SU-DHL-6 (cell line): Measurements from ENCODE around the gene ATPAF1.
"Not testable (repeated sequence)": the region's sequence is repeated elsewhere in the genome, so short reads cannot be mapped to it uniquely, and the experiment has no call there.

Experiments
- EZH2phosphoT487 ChIP-seq: fragments of 200-600 bp; sonication (generic), shearing (Covaris generic); conservative IDR thresholded peaks from 2 replicates; pipeline ENCODE4 v1.6.1; 2018; ENCODE audit warnings: mild to moderate bottlenecking, antibody characterized with exemption, low read length, moderate library complexity, mixed read lengths
- TF ChIP-seq, protein P1 (sequence below): fragments of 200-600 bp; sonication (generic); IDR thresholded peaks from one replicate; pipeline ENCODE4 v1.5.1; 2017; ENCODE audit warnings: antibody characterized with exemption, mild to moderate bottlenecking, low read length, moderate library complexity; ENCODE audit not compliant: insufficient read depth, poor library complexity, severe bottlenecking

DNA sequence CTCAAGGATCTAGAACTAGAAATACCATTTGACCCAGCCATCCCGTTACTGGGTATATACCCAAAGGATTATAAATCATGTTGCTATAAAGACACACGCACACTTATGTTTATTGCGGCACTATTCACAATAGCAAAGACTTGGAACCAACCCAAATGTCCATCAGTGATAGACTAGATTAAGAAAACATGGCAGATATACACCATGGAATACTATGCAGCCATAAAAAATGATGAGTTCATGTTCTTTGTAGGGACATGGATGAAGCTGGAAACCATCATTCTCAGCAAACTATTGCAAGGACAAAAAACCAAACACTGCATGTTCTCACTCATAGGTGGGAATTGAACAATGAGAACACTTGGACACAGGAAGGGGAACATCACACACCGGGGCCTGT, 26.5 kb upstream of the ATPAF1 start:
- TF ChIP-seq, protein P1, sequence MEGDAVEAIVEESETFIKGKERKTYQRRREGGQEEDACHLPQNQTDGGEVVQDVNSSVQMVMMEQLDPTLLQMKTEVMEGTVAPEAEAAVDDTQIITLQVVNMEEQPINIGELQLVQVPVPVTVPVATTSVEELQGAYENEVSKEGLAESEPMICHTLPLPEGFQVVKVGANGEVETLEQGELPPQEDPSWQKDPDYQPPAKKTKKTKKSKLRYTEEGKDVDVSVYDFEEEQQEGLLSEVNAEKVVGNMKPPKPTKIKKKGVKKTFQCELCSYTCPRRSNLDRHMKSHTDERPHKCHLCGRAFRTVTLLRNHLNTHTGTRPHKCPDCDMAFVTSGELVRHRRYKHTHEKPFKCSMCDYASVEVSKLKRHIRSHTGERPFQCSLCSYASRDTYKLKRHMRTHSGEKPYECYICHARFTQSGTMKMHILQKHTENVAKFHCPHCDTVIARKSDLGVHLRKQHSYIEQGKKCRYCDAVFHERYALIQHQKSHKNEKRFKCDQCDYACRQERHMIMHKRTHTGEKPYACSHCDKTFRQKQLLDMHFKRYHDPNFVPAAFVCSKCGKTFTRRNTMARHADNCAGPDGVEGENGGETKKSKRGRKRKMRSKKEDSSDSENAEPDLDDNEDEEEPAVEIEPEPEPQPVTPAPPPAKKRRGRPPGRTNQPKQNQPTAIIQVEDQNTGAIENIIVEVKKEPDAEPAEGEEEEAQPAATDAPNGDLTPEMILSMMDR: not testable (repeated sequence)
- TF ChIP-seq EZH2phosphoT487: not testable (repeated sequence)
